Measurements from ENCODE around the gene KCTD5. TPM values are rescaled to one million over a fixed set of nuclear protein-coding genes. Genes with fewer than 3 reads are reported as not detected.

KCTD5 gene
- 16.2 and 18.2 TPM in 2 replicates for total RNA-seq

GRCh38 chr16:2682209-2683021 lies at the start of gene KCTD5:
Gene KCTD5, plus strand, starts transcription at chr16:2682523. Its CDS starts 26 bp downstream, at chr16:2682549.

GRCh38 chr16:2720064-2720457 lies 37.7 kb downstream of the KCTD5 start, which contains the start of gene PRSS27:
Gene PRSS27, minus strand, starts transcription at chr16:2720224. Its CDS starts 64 bp downstream, at chr16:2720160.

DNA sequence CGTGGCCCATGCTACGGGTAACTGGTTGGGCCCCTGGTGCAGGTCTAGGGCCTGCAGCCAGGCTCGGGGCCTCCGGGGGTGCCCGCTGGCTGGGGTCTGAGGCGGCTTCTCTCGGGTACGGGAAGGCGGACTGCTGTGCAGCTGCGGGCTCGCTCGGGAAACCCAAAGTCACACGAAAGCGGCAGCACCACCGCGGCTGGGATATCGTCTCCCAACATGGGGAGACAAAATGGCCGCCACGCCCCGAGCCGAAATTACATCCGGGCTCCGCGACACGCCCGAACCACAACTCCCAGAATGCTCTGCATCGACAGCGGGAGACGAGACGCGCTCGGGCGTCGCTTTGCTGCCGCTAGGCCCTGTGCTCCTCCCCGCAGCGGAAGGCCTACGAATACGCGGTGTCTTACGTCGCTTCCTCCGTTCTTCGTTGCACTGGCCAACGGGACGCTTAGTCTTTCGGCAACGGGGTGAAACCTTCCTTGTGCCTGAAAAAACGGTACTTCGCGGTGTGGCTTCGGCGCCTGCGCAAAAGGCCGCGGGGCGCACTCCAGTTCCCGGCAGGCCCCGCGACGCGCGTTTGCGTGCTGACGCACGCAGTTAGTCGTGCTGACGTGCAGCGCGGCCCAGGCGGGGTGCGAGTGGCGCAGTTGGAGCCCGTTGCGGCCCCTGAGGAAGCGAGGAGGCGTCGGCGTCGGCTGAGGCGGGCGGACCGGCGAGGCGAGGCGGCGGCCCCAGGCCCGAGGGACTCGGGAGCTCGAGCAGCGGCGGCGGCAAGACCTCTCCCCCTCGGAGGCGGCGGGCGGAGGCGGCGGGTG lies 69.9 kb downstream of the KCTD5 start, which contains the start of gene SRRM2:
TSS of gene SRRM2 (plus strand) at position 604 of the 815 bp plus-strand sequence. CDS start 3,727 bp downstream, outside the sequence.

Other genes with a start within 250 kb of the KCTD5 start
- 1.00 and 1.0 TPM in 2 replicates for gene TEDC2, start 222.4 kb upstream of the KCTD5 start, total RNA-seq
- gene NTN3, start 211.2 kb upstream of the KCTD5 start, total RNA-seq, result 0.43 and 0.74 TPM in 2 replicates
- 12.8 and 16.8 TPM in 2 replicates for gene TBC1D24, start 207.4 kb upstream of the KCTD5 start, total RNA-seq
- 5.1 and 6.6 TPM in 2 replicates for gene ATP6V0C, start 168.6 kb upstream of the KCTD5 start, total RNA-seq
- gene AMDHD2, start 162.2 kb upstream of the KCTD5 start, total RNA-seq, result 23.3 and 35.0 TPM in 2 replicates
- 0.09 TPM in 1 of 2 replicates, not detected in the other for gene CEMP1, start 151.1 kb upstream of the KCTD5 start, total RNA-seq
- 11.9 and 13.5 TPM in 2 replicates for gene PDPK1, start 144.5 kb upstream of the KCTD5 start, total RNA-seq
- 0.57 and 0.74 TPM in 2 replicates for gene PRSS27, start 37.7 kb downstream of the KCTD5 start, total RNA-seq
- 29.7 and 50.2 TPM in 2 replicates for gene SRRM2, start 70.1 kb downstream of the KCTD5 start, total RNA-seq
- 507 and 710 TPM in 2 replicates for gene ELOB, start 94.8 kb downstream of the KCTD5 start, total RNA-seq
- gene PRSS33, start 105.0 kb downstream of the KCTD5 start, total RNA-seq, result not detected in 2 replicates
- not detected in 2 replicates for gene PRSS41, start 115.9 kb downstream of the KCTD5 start, total RNA-seq
- gene PRSS21, start 134.7 kb downstream of the KCTD5 start, total RNA-seq, result 0.55 TPM in 1 of 2 replicates, not detected in the other
- 0.18 and 1.3 TPM in 2 replicates for gene ZG16B, start 147.8 kb downstream of the KCTD5 start, total RNA-seq
- not detected in 2 replicates for gene PRSS22, start 175.6 kb downstream of the KCTD5 start, total RNA-seq
- 72.2 and 88.2 TPM in 2 replicates for gene FLYWCH2, start 200.7 kb downstream of the KCTD5 start, total RNA-seq
- gene FLYWCH1, start 229.4 kb downstream of the KCTD5 start, total RNA-seq, result 36.4 and 42.5 TPM in 2 replicates

Data from smooth muscle cell of bladder (primary cell).